ENCODE data around the gene SULT1C2.

GRCh38 chr2:108285616-108286015, 3.1 kb upstream of the SULT1C2 start:
- TF ChIP-seq, protein P1, sequence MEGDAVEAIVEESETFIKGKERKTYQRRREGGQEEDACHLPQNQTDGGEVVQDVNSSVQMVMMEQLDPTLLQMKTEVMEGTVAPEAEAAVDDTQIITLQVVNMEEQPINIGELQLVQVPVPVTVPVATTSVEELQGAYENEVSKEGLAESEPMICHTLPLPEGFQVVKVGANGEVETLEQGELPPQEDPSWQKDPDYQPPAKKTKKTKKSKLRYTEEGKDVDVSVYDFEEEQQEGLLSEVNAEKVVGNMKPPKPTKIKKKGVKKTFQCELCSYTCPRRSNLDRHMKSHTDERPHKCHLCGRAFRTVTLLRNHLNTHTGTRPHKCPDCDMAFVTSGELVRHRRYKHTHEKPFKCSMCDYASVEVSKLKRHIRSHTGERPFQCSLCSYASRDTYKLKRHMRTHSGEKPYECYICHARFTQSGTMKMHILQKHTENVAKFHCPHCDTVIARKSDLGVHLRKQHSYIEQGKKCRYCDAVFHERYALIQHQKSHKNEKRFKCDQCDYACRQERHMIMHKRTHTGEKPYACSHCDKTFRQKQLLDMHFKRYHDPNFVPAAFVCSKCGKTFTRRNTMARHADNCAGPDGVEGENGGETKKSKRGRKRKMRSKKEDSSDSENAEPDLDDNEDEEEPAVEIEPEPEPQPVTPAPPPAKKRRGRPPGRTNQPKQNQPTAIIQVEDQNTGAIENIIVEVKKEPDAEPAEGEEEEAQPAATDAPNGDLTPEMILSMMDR (IDR thresholded peaks at IDR 0.05; ENCODE audit: poor library complexity), result no peak
- TF ChIP-seq EZH2 (IDR thresholded peaks at IDR 0.05; ENCODE audit: borderline replicate concordance), result no peak
- no peak for TF ChIP-seq EZH2phosphoT487 (IDR thresholded peaks at IDR 0.05; ENCODE audit: low read depth, severe bottlenecking, unreplicated experiment)

All from hepatocyte (in vitro differentiated cells).